ENCODE measurements around the gene PRKAR2B.

GRCh38 chr7:107118109-107118900 lies 73.8 kb downstream of the PRKAR2B start:
- TF ChIP-seq ELF4 (IDR thresholded peaks at IDR 0.05) = no peak
- TF ChIP-seq FOXM1 (IDR thresholded peaks at IDR 0.05; ENCODE audit: borderline replicate concordance) = no peak
- TF ChIP-seq SP1 (IDR thresholded peaks at IDR 0.05) = no peak

All from HEK293T (cell line).